HL-60 (cell line): ENCODE measurements around the gene OR2C1.

Experiments used
- DNase-seq, 2 experiments: peaks; one replicate each; pipeline ENCODE4 v3.0.0-alpha.2; 2010 to 2020; ENCODE audit warnings: low read depth in 1 of 2, low spot score in 1 of 2
- H3K27ac ChIP-seq: fragments of 250-450 bp; sonication (Bioruptor Pico); replicated peaks from 2 replicates; pipeline ENCODE4 v1.5.1; 2020; ENCODE audit warnings: mild to moderate bottlenecking, moderate library complexity
- H3K27me3 ChIP-seq: fragments of 250-450 bp; sonication (Bioruptor Pico); 2 replicates; pipeline ENCODE4 v1.5.1; 2021; ENCODE audit warnings: mild to moderate bottlenecking, moderate library complexity; ENCODE audit not compliant: insufficient read depth, poor library complexity, severe bottlenecking
- H3K4me3 ChIP-seq: replicated peaks from 2 replicates; pipeline ENCODE4 v1.5.1; 2011; ENCODE audit warnings: mild to moderate bottlenecking, control low read depth, low read length; ENCODE audit not compliant: insufficient read depth
- CTCF ChIP-seq: IDR thresholded peaks from one replicate; pipeline ENCODE4 v1.5.1; 2011; ENCODE audit warnings: low read length, control low read depth, inconsistent platforms; ENCODE audit not compliant: insufficient read depth
- GABPA ChIP-seq: IDR thresholded peaks from 2 replicates; pipeline ENCODE4 v1.6.1; 2012; ENCODE audit warnings: low read depth
- POLR2AphosphoS5 ChIP-seq: IDR thresholded peaks from 2 replicates; pipeline ENCODE4 v1.6.1; 2012; ENCODE audit warnings: low read depth
- REST ChIP-seq: IDR thresholded peaks from 2 replicates; pipeline ENCODE4 v1.6.1; 2012; ENCODE audit warnings: low read depth; ENCODE audit not compliant: insufficient replicate concordance
- SPI1 ChIP-seq: IDR thresholded peaks from 2 replicates; pipeline ENCODE4 v1.6.1; 2012; ENCODE audit warnings: low read depth, mild to moderate bottlenecking, borderline replicate concordance

OR2C1 gene

GRCh38 chr16:3321816-3322215 lies 33.9 kb upstream of the OR2C1 start:
- no peak for DNase-seq
- TF ChIP-seq SPI1 = no peak
- TF ChIP-seq POLR2AphosphoS5 = no peak
- no peak for TF ChIP-seq CTCF
- TF ChIP-seq GABPA = no peak
- no peak for TF ChIP-seq REST
- Histone ChIP-seq H3K27me3 (no peaks in the 10 kb centered on the region), H3K27ac (no peak overlapping the region), H3K4me3 (no peak overlapping the region)

- DNase-seq = no peak
Measured at GRCh38 chr16:3327514-3327913, 28.2 kb upstream of the OR2C1 start.

GRCh38 chr16:3328104-3328503 lies 27.6 kb upstream of the OR2C1 start:
- H3K27ac ChIP-seq = no peak overlapping the region
- DNase-seq = no peak
- H3K4me3 ChIP-seq = no peak overlapping the region
- H3K27me3 ChIP-seq = no peaks in the 10 kb centered on the region
- TF ChIP-seq GABPA = no peak
- TF ChIP-seq REST = no peak
- no peak for TF ChIP-seq CTCF
- no peak for TF ChIP-seq POLR2AphosphoS5
- no peak for TF ChIP-seq SPI1

More at GRCh38 chr16:3327514-3327913, 28.2 kb upstream of the OR2C1 start:
- TF ChIP-seq REST (no peak), CTCF (no peak), POLR2AphosphoS5 (no peak), SPI1 (no peak), GABPA (no peak)
- H3K27me3 ChIP-seq = no peaks in the 10 kb centered on the region
- no peak overlapping the region for H3K4me3 ChIP-seq
- no peak overlapping the region for H3K27ac ChIP-seq
